Stimulated activated CD8-positive, alpha-beta memory T cell treated with anti-CD3 and anti-CD28 coated beads, Interleukin-12 subunit alpha, Interleukin-12 subunit beta, amount 100 ng/mL, for 4 hours (primary cell): ENCODE data around the gene PRR5.
"Not testable (repeated sequence)": the region's sequence is repeated elsewhere in the genome, so short reads cannot be mapped to it uniquely, and the experiment has no call there.

Experiments
- DNase-seq: peaks from one replicate; pipeline ENCODE4 v3.0.0-alpha.2; 2020; ENCODE audit warnings: low read depth

PRR5 gene

GRCh38 chr22:44701824-44702478 is at the start of gene PRR5:
PRR5 (plus strand) TSS chr22:44702204; CDS start chr22:44702475, 271 bp downstream.
- DNase-seq = peak; percentile 71

GRCh38 chr22:44652866-44653265 is 49.1 kb upstream of the PRR5 start:
- not testable (repeated sequence) for DNase-seq

- no peak for DNase-seq
These were observed 43.6 kb upstream of the PRR5 start for GRCh38 chr22:44658311-44658953.

GRCh38 chr22:44659140-44659539 is 42.9 kb upstream of the PRR5 start:
- no peak for DNase-seq

GRCh38 chr22:44660051-44660830 is 41.8 kb upstream of the PRR5 start:
- DNase-seq = no peak

- no peak for DNase-seq
These were observed 40.9 kb upstream of the PRR5 start for GRCh38 chr22:44661070-44661469.

GRCh38 chr22:44661659-44662569 is 40.1 kb upstream of the PRR5 start:
- DNase-seq = no peak

GRCh38 chr22:44663256-44663999 is 38.6 kb upstream of the PRR5 start:
- no peak for DNase-seq

- DNase-seq = peak; percentile 41
These were observed 37.9 kb upstream of the PRR5 start for GRCh38 chr22:44664149-44664548.

GRCh38 chr22:44665115-44665514 is 36.9 kb upstream of the PRR5 start:
- DNase-seq = no peak

- no peak for DNase-seq
These were observed 35.8 kb upstream of the PRR5 start for GRCh38 chr22:44666207-44666585.

GRCh38 chr22:44667276-44667675 is 34.7 kb upstream of the PRR5 start:
- DNase-seq = no peak

- peak; percentile 43 for DNase-seq
These were observed 34.2 kb upstream of the PRR5 start for GRCh38 chr22:44667829-44668189.

GRCh38 chr22:44668190-44668885 is 33.7 kb upstream of the PRR5 start:
- DNase-seq = peak; percentile 32

GRCh38 chr22:44668886-44669521 is 33.0 kb upstream of the PRR5 start:
- DNase-seq = no peak

- no peak for DNase-seq
These were observed 32.4 kb upstream of the PRR5 start for GRCh38 chr22:44669561-44669976.

GRCh38 chr22:44670220-44670988 is 31.6 kb upstream of the PRR5 start:
- no peak for DNase-seq

GRCh38 chr22:44671742-44672141 is 30.3 kb upstream of the PRR5 start:
- no peak for DNase-seq

GRCh38 chr22:44672632-44673031 is 29.4 kb upstream of the PRR5 start:
- no peak for DNase-seq
